SK-N-SH (cell line): ENCODE measurements around the gene EED.

ENCODE experiments used
- CHD2 ChIP-seq: fragments of 150-350 bp; IDR thresholded peaks from 2 replicates; pipeline ENCODE4 v1.6.1; 2018; ENCODE audit warnings: low read length; ENCODE audit not compliant: partially characterized antibody
- CTCF ChIP-seq: fragments of 200-600 bp; sonication (generic); IDR thresholded peaks from 2 replicates; pipeline ENCODE4 v1.6.1; 2017; ENCODE audit warnings: antibody characterized with exemption, mild to moderate bottlenecking, moderate library complexity
- ELF1 ChIP-seq: IDR thresholded peaks from 2 replicates; pipeline ENCODE4 v1.4.0; 2012
- GATA2 ChIP-seq: sonication (generic); formaldehyde crosslinking; IDR thresholded peaks from 2 replicates; pipeline ENCODE4 v1.5.0; 2020; ENCODE audit warnings: mild to moderate bottlenecking, missing genetic modification reagents
- IRF3 ChIP-seq: fragments of 150-350 bp; IDR thresholded peaks from 2 replicates; pipeline ENCODE4 v1.6.1; 2016; ENCODE audit warnings: mild to moderate bottlenecking, low read depth, low read length
- POLR2AphosphoS5 ChIP-seq: IDR thresholded peaks from 2 replicates; pipeline ENCODE4 v1.6.1; 2012; ENCODE audit warnings: low read depth, low read length
- RCOR1 ChIP-seq: fragments of 150-350 bp; IDR thresholded peaks from 2 replicates; pipeline ENCODE4 v1.6.1; 2017; ENCODE audit warnings: antibody characterized with exemption, low read length
- REST ChIP-seq: IDR thresholded peaks from 2 replicates; pipeline ENCODE4 v1.6.1; 2012; ENCODE audit warnings: mild to moderate bottlenecking, low read depth, low read length, moderate library complexity
- SIN3A ChIP-seq: IDR thresholded peaks from 2 replicates; pipeline ENCODE4 v1.6.1; 2012; ENCODE audit warnings: low read depth, mild to moderate bottlenecking, low read length, moderate library complexity, borderline replicate concordance
- TAF1 ChIP-seq: IDR thresholded peaks from 2 replicates; pipeline ENCODE4 v1.6.1; 2012; ENCODE audit warnings: low read depth, mild to moderate bottlenecking, low read length, moderate library complexity, borderline replicate concordance
- USF2 ChIP-seq: fragments of 150-350 bp; IDR thresholded peaks from 2 replicates; pipeline ENCODE4 v1.6.1; 2017; ENCODE audit warnings: antibody characterized with exemption, low read length, low read depth, borderline replicate concordance

- TF ChIP-seq CTCF (no peak), ELF1 (no peak), POLR2AphosphoS5 (no peak), CHD2 (no peak), SIN3A (no peak), RCOR1 (no peak), TAF1 (no peak), USF2 (no peak), IRF3 (no peak), REST (no peak), GATA2 (CRISPR knock-in tag) (no peak)
Measured at GRCh38 chr11:86211619-86212018, 32.9 kb upstream of the EED start.
